Activated CD8-positive, alpha-beta memory T cell treated with anti-CD3 and anti-CD28 coated beads for 24 hours (primary cell): ENCODE results near the gene CDC34.

Source experiments
- DNase-seq: peaks from one replicate; pipeline ENCODE4 v3.0.0-alpha.2; 2020

Gene CDC34

DNA sequence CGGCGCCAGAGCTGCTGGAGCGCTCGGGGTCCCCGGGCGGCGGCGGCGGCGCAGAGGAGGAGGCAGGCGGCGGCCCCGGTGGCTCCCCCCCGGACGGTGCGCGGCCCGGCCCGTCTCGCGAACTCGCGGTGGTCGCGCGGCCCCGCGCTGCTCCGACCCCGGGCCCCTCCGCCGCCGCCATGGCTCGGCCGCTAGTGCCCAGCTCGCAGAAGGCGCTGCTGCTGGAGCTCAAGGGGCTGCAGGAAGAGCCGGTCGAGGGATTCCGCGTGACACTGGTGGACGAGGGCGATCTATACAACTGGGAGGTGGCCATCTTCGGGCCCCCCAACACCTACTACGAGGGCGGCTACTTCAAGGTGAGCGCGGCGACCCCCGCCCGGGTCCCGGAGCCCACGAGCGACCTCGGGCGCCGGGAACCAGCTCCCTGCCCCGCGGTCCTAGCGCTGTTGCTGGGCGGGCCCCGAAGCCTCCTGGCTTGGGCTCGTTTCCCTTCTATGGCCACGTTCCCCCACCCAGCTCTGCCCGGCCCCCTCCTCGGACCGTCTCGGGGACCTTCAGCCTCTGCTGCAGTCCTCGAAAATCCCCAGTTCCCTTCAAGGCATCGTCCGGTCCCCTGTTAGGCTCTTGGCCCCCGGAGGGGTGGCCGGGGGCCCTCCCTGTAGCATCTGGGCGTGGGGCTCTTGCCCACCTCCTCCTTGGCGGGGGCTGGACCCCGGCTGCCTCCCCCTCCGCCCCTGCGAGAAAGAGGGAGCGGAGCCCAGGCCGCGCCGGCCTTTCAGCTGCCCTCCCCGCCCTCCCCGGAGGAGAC is at the start of gene CDC34:
Gene CDC34 (plus strand): TSS at position 8 of the 808 bp plus-strand sequence. CDS start 172 bp downstream, at position 180.
- no peak for DNase-seq

- no peak for DNase-seq
These were observed 49.1 kb upstream of the CDC34 start for GRCh38 chr19:482186-483041.

DNA sequence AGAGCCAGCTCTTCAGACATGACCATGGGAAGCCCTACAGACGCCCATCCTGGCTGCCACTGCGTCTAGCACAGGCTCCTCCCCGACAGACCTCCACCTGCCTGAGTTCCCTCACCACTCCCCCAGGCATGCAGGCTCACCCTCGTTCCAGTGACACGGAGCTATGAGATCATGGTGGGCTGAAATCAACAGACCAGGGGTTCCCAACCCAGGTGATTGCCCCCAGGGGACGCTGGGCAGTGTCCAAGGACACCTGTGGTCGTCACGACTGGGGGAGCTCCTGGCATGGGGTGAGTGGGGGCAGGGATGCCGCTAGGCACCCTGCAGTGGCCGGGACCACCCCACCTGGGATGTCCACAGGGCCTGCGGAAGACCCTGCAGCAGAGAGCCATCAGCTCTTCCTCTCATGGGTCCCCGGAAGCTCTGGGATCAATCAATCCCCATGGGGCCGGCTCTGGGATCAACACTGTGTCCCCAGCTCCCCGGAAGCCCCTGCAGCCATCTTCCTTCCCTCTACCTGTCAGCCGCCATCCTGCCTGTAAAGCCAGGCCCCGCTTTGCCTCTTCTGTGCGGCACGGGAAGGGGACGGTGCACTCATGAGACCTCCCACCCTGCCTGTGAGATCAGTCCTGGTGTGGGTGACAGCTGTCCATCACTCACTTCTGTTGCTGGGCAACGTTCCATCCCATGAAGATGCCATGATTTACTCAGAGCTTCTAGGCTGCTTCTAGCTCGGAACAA is 48.1 kb upstream of the CDC34 start:
- no peak for DNase-seq

DNA sequence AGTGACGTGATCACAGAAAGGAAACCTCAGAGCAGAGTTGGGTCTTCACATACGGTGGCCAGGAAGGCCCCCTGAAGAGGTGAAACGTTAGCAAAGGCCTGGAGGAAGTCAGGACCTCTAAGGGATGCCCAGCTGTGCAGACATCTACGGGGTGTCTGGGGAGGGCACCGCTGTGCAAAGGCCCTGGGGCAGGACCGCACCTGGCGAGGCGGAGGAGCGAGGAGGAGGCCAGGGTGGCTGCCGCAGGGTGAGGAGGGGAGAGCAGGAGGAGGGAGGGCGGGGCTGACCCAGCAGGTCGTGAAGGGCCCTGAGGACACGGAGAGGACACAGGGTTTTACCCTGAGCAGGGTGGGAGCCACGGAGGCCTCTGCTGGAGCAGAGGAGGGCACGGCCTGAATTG is 47.1 kb upstream of the CDC34 start:
- DNase-seq: no peak

- DNase-seq: no peak
These were observed 46.5 kb upstream of the CDC34 start for GRCh38 chr19:485077-485476.

GRCh38 chr19:485583-486236 is 45.9 kb upstream of the CDC34 start:
- no peak for DNase-seq

- DNase-seq: peak; percentile 97
These were observed 42.8 kb upstream of the CDC34 start for GRCh38 chr19:488505-489417.

GRCh38 chr19:489418-490196 is 42.0 kb upstream of the CDC34 start:
- peak; percentile 70 for DNase-seq

DNA sequence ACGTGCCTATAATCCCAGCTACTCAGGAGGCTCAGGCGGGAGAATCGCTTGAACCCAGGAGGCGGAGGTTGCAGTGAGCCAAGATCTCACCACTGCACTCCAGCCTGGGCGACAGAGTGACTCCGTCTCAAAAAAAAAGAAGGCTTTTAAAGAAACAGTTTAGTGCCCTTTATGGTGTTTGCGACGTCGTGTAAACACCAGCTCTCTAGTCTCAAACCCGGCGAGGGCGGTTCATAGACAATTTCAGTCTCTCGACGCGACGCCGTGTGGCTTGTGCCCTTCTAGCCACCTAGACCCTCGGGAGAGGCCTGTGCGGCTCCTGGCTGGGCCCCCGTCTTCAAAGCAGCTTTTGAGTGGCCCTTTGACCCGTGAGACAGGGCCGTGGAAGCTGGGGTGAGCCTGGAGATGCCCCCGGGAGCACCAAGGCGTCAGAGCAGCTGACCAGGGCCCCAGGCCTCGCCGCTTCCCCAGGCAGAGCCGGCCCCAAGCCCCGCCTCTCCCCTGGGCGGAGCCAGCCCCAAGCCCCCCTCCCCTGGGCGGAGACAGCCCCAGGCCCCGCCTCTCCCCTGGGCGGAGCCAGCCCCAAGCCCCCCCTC is 40.3 kb upstream of the CDC34 start:
- DNase-seq: no peak

- no peak for DNase-seq
These were observed 39.4 kb upstream of the CDC34 start for GRCh38 chr19:492091-492531.

- DNase-seq: no peak
These were observed 38.0 kb upstream of the CDC34 start for GRCh38 chr19:493391-494170.

DNA sequence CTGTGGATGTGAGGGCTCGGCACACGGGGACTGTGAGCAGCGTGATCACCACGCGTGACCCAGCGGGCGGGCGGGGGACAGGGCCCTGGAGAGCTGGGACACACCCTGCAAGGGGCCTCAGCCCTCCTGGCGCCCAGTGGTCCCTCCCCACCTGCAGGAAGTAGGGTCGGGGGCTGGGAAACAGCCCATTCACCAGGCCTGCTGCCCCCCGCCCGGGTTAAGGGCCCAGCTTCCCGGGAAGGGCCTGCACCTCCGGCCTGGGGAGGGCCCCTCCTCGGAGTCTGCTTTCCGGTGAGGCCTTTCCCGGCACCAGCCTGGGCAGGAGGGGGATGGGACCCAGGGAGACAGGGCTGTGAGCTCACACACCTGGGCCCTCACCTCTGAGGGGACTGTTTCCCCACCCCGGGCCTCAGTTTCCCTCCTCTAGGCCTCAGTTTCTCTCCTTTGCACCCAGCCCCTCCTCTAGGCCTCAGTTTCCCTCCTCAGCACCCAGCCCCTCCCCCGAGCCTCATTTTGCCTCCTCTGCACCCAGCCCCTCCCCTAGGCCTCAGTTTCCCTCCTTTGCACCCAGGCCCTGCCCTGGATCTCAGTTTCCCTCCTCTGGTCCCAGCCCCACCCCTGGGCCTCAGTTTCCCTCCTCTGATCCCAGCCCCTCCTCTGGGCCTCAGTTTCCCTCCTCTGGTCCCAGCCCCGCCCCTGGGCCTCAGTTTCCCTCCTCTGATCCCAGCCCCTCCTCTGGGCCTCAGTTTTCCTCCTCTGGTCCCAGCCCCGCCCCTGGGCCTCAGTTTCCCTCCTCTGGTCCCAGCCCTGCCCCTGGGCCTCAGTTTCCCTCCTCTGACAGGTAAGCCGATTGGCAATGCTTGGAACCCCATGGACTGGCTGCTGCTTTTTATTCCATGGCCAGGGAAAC is 37.1 kb upstream of the CDC34 start:
- no peak for DNase-seq

- no peak for DNase-seq
These were observed 36.5 kb upstream of the CDC34 start for GRCh38 chr19:495081-495401.

DNA sequence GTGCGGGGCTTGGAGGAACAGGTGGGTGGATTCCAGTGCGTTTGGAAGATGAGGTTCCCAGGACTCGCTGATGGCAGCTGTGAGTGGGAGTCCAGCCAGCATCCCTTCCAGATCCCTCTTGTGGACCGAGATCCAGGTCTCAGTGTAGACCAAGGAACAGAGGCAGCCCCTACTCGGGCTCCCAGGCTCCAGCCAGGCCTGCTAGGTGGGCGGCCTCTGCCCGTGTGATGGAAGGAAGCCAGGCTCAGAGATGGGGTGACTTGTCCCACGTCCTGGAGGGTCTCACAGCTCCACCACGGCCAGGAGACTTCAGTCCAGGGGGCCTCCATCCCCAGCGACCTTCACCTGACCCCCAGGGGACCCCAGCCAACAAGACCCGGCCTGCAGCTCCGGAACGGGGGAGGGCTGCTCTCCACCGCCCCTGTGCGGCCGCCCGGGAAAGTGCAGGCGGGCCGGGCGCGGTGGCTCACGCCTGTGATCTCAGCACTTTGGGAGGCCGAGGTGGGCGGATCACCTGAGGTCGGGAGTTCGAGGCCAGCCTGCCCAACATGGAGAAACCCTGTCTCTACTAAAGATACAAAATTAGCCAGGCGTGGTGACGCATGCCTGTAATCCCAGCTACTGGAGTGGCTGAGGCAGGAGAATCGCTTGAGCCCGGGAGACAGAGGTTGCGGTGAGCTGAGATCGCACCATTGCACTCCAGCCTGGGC is 36.0 kb upstream of the CDC34 start:
- DNase-seq: peak; percentile 72

DNA sequence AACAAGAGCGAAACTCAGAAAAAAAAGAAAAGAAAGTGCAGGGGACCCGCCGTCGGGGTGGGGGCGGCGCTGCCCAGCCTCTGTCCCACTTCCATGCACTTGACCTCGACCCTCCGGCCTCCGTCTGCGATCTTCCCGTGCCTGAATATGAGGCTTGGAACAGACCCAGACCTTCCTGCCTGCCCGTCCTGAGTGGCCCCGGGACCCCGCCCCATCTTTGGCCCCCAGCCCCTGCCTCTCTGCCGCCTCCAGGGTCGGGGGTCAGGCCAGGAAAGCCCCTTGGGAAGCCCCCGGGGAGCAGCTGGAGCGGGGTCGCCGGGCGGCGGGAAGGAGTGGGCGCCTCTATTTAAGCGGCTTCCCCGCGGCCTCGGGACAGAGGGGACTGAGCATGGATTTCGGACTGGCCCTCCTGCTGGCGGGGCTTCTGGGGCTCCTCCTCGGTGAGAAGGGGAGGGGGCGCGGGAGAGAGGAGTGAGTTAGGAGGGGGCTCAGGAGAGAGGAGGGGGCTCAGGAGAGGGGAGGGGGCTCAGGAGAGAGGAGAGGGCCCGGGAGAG is 35.4 kb upstream of the CDC34 start, which contains the start of gene MADCAM1:
Gene MADCAM1 (plus strand): TSS at position 375 of the 554 bp plus-strand sequence. CDS start 14 bp downstream, at position 389.
- no peak for DNase-seq

GRCh38 chr19:496986-497385 is 34.6 kb upstream of the CDC34 start:
- DNase-seq: no peak

DNA sequence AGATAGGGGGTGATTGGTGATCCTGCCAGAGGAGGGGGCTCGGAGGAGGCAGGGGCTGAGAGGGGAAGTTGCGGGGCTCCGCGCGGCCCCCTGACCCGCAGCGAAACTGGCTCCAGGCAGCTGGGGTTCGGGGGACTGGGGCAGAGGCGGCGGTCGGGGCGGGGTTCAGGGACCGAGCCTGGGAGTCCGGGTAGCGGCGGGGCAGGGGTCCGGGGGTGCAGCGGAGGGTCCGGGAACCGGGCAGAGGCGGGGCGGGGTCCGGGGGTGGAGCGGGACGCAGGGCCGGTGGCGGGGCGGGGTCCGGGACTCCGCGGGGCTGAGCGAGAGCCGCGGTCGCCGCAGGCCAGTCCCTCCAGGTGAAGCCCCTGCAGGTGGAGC is 34.1 kb upstream of the CDC34 start:
- DNase-seq: no peak
